ENCODE results near the gene USP5.
"Not testable (repeated sequence)": the region's sequence is repeated elsewhere in the genome, so short reads cannot be mapped to it uniquely, and the experiment has no call there.

USP5 gene

DNA sequence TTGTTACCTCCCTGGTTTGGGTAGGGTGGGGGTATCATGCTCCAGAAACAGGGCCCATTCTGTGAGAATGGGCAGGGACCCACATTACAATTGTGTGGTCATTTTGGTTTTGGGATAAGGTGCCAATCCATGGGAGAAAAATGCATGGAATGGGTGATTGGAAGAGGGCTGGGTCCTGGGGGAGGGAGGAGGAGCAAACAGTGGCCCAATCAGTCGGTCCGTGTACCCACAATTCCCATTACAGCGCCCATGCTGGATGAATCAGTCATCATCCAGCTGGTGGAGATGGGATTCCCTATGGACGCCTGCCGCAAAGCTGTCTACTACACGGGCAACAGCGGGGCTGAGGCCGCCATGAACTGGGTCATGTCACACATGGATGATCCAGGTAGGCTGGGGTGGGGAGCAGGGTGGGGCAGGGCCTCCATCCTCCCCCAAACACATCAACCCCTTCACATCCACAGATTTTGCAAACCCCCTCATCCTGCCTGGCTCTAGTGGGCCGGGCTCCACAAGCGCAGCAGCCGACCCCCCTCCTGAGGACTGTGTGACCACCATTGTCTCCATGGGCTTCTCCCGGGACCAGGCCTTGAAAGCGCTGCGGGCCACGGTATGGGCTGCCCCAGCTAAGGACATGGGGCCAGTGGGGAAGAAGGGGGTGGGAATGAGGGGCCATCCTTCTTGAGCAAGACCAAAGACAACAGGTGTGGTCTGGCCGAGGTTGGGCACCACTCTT lies 11.8 kb downstream of the USP5 start:
- DNase-seq: no peak

DNA sequence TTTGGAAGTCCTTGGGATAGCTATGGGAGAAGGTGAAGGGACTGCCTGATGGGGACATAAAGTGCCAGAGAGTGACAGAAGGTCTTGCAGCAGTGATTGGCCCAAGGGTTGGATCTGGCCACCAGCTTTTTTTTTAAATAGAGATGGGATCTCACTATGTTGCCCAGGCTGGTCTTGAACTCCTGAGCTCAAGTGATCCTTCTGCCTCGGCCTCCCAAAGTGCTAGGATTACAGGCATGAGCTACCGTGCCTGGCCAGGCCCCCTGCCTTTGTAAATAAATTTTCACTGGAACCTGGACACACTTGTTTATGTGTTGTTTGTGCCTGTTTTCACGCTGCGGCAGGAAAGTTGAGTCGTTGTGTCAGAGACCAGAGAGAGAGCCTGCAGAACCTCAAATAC lies 13.4 kb downstream of the USP5 start:
- not testable (repeated sequence) for DNase-seq

DNA sequence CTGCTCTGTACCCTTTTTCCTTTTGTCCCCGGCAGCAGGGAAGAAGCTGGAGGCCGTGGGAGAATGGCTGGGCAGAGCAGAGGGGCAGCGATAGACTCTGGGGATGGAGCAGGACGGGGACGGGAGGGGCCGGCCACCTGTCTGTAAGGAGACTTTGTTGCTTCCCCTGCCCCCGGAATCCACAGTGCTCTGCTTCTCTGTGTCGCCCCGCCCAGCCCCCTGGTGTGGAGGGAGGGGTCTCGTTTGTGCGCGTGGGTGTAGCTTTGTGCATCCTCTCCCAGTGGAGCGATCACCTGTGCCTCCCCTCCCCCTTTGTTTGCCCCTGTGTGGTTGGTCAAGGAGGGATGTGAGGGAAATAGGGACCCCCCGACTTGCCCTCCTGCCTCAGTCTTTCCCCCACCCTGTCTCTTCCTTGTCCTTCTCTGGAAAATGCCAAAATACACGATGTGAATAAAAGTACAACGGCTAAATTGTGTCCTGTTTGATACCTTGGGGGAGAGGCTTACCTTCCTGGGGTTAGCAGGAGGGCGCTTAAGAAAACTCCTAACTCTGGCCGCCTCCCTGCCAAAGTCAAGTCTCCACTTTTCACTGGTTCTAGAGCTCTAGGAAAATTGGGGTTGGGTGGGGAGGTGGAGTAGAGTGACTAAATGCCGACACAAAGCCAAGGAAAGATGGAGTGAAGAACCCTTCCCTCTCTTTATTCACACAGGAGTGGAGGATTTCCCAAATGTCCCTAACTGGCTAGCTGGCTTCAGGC lies 14.4 kb downstream of the USP5 start:
- DNase-seq: no peak

DNA sequence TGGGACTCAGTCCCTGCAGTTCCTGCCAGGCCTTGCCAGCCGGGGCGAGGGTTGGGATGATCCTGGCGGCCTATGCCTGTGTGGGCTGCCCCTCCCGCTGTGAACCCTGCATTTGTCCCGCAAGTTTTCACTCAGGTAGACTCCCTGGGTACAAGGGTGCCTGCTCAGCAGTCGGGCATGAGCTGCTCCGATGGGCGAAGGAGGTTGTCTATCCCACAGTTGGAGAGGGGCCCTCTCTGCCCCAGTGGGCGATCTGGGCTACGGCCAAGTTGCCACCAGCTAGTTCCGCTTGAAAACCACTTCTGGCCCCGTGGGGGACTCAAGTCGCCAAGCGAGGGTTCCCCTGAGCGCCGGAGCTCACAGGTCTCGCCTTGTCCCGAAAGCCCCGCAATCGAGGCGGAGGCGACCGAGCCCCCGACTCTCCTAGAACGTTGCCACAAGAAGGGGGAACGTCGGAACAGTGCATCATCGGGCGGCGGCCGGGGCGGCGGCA lies 15.0 kb downstream of the USP5 start:
- no peak for DNase-seq

DNA sequence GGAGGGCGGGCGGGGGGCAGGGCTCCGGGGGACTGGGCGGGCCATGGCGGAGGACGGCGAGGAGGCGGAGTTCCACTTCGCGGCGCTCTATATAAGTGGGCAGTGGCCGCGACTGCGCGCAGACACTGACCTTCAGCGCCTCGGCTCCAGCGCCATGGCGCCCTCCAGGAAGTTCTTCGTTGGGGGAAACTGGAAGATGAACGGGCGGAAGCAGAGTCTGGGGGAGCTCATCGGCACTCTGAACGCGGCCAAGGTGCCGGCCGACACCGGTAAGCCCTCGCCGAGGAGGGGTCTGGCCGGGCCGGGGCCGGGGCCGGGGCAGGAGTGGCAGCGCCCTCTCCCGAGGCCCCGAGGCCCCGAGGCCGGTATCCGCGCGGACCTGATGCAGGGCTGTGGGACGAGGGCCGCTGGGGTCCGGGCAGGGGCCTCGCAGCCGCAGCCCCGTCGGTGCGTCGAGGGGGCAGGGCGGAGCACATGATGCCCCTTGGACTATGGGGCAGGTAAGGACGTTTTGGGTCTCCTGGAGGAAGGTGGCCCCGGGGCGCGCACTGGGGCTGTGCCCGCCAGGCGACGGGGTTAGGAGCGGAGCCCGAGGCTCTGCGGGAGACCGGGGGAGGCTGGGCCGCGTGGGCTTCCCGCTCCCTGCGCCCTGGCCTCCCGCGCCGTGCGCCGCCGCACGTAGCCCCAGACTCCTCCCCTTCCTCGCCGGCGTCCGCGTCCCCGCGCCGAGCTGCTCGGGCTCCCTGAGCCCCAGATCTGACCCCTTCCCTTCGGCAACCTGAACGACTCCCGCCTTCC lies 15.7 kb downstream of the USP5 start, which contains the start of gene TPI1:
TSS of gene TPI1 (plus strand) at position 119 of the 798 bp plus-strand sequence. CDS start at position 155, 36 bp downstream.
- peak; percentile 81 for DNase-seq

DNA sequence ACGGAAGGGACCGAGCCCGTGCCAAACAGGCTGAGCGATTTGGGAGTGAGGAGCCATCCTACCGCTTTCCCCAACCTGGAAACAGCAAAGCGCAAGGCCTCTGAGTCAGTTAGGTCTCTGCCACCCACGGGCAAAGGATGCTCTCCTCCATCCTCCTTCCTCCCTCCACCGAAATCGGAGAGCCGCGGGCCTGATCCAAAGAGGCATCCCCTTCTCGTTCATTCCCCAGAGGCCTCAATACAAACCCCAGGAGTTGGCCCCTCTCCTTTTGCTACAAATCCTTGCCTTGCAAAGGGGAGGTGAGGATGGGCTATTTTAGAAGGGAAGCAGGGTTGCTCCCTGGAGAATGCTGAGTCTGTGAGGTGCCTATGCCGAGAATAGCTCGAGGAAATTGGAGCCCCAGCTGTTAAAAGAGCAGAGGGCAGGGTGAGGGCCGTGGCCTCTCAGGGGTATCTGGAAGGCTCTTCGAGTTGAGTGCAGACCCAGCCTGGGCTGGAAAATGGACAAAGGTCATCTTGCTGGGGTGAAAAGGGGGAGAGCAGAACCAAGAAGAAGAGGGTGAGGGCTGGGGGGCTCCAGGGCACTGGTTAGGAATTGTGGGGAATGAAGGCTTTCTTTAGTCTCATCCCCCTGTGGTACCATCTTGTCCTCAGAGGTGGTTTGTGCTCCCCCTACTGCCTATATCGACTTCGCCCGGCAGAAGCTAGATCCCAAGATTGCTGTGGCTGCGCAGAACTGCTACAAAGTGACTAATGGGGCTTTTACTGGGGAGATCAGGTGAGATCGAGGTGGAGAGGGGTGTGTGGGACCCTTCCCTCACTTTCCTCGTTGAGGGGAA lies 16.5 kb downstream of the USP5 start:
- DNase-seq: no peak

DNA sequence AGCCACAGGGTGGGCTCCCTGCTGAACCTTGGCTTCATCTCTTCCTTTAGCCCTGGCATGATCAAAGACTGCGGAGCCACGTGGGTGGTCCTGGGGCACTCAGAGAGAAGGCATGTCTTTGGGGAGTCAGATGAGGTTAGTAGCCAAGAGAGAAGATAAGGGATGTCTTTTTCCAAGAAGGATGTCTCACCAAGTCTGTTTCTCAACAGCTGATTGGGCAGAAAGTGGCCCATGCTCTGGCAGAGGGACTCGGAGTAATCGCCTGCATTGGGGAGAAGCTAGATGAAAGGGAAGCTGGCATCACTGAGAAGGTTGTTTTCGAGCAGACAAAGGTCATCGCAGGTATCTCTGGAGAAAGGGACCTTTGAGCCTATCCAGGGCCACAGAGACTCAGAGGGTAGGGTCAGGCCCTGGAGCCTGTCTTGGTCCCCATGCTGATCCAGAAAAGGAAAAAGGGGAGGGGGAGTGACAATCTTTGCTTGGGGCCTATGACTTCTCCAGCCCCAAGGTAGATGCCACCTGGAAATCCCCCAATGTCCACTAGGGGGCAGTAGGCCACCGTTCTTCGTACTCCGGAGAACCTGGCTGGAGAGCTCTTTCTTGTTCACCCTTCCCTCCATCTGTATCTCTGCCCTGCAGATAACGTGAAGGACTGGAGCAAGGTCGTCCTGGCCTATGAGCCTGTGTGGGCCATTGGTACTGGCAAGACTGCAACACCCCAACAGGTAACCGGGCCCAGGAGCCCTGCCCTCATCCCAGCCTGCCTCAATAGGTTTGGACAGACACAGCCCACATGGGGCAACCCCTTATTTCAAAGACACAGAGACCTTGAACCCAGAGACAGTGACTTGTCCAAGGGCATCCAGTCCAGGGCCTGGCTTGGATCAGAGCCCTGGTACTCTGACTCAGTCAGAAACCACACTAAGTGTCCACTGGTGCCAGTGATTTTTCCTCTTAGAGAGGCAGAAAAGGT lies 17.4 kb downstream of the USP5 start:
- DNase-seq: peak; percentile 58

DNA sequence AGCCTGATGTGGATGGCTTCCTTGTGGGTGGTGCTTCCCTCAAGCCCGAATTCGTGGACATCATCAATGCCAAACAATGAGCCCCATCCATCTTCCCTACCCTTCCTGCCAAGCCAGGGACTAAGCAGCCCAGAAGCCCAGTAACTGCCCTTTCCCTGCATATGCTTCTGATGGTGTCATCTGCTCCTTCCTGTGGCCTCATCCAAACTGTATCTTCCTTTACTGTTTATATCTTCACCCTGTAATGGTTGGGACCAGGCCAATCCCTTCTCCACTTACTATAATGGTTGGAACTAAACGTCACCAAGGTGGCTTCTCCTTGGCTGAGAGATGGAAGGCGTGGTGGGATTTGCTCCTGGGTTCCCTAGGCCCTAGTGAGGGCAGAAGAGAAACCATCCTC lies 18.4 kb downstream of the USP5 start:
- DNase-seq: not testable (repeated sequence)

DNA sequence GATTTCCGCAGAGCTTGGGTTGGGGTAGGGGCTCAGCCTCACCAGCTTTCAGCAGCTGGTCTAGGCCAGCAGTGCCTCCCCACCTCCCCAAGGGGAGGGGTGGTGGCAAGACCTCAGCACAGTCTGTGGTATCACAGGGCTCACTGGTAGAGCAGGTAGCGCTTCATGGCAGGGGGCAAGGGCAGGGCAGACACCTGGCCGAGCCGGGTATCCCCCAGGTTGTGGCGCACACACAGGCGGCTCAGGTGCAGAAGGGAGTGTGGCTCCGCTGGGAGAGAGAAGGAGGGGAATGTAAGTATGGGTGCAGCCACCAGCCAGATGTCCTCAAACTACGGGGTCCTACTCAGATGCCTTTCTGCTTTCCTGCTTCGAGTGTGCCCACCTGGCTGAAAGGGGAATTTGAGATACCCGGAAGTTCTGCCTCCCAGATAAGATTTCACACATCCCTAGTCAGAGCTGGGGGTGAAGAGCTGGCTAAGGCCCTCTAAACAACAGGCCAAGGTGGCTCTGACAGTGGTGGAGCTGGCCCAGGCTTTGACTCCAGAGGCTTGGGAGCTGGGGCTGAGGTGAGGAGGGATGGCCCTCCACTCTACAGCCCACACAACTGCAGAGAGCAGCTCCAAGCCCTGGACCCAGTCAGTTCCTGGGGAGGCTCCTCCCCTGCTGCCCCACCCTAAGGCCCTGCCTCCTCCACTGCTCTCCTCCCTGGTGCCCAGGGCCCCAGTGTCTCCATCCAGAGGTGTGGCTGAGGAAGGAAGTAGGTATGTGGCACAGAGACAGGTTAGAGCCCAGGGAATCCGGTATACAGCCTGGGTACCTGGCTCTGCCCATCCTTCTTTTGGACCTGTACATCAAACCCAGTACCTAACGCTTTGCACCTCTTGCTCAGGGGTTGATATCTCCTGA lies 19.4 kb downstream of the USP5 start:
- no peak for DNase-seq

DNA sequence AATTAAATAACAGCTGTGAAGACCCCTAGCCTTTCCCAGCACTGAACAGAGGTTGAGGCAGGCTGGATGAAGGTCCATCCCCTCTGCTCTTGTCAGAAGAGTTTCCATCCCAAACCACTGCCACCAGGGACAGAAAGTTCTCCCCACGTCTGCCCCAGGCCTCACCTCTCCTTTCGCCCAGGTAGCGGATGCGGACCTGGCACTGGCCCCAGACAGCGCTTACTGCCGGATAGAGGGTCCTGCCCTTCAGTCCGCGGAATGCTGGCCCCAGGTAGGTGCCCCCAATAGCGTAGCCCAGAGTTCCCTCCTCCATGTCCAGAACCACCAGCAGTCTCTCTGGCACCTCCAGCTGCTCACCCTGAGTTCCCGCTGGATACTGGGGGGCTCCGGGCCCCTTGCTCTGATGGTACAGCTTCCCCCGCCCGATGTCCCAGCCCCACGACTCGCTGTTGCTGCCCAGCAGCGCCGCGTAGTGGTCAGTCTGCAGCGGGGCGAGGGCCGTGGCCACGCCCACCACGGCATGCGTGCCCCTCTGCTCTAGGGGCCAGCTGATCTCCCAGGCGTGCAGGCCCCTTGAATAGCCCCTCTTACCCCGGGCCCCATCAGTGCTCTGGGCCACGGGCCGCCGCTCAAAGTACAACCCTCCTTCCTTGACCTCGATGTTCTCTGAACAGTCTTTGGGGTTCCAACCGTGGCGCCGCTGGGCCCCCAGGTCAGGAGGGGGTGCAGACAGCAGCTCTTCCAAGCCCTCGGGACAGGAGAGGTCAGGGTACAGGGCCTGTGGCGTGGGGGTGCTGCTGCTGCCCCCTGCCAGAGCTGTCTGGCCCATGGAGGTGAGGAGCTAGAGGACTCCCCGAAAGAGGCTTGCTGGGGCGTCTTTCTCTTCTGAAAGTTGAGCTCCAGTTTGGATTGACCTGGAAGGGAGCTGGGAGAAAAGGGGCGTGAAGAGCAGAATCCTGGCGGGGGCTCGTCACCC lies 20.4 kb downstream of the USP5 start:
- DNase-seq: peak; percentile 88

DNA sequence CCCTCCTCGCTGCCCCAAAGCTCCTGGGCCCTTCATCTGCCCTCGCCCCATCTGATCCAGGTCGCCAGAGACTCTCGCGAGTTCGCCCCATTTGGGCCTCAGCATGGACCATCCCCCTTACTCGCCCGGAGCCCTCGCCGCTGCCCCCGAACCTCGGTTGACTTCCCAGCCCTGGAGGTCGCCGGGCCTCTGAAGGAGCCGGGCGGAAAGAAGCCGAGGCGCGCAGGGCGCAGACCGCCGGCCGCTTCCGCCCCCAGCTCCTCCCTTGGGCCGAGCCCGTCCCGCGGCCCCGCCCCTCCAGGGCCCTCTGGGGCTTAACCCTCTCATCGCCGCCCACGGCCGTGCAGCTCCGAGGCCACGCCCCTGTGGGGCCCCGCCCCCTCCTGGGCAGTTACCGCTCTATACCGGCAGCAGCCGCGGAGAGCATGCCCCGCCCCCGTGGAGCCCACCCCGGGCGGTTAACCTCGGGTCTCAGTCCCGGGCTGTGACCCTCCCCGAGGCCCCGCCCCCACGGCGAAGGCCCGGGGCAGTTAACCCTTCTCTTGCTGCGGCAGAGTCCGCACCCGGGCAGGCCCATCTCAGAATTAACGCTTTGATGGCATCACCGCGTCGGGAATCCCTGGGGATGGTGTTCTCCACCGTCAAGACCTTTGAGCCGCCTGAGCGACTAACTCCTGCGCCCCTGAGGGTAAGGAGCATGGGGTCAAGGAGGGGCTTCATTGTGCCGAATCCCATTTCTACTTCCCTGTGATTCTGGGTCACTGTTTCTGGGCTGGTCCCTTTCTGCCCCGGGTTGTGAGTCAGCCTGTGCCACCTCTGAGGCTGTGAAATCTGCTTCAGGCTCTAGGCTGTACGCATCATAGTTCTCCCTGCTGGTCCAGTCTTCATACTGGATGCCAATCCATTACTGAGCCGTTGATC lies 21.4 kb downstream of the USP5 start, which contains the start of gene SPSB2:
TSS of gene SPSB2 (minus strand) at position 210 of the 921 bp plus-strand sequence. CDS start 402 bp downstream, outside the sequence.
- DNase-seq: peak; percentile 86

DNA sequence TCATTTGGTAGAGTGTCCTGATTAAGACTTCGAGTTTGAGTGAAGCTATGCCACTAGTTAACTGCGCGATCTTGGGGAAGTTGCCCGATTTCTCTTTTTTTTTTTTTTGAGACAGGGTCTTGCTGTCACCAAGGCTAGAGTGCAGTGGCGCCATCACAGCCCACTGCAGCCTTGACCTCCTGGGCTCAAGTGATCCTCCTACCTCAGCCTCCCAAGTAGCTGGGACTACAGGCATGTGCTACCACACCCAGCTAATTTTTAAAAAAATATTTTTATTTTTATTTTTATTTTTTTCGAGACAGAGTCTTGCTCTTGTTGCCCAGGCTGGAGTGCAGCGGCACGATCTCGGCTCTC lies 22.0 kb downstream of the USP5 start:
- not testable (repeated sequence) for DNase-seq

DNA sequence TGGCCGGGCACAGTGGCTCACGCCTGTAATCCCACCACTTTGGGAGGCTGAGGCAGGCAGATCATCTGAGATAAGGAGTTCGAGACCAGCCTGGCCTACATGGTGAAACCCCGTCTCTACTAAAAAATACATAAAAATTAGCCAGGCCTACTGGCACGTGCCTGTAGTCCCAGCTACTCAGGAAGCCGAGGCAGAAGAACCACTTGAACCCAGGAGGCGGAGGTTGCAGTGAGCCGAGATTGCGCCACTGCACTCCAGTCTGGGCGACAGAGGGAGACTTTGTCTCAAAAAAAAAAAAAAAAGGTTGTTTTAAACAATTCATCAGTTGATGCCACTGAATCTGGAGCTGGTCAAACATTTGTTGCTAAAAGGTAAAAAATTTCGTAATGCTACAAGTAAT lies 27.9 kb downstream of the USP5 start:
- DNase-seq: not testable (repeated sequence)

DNA sequence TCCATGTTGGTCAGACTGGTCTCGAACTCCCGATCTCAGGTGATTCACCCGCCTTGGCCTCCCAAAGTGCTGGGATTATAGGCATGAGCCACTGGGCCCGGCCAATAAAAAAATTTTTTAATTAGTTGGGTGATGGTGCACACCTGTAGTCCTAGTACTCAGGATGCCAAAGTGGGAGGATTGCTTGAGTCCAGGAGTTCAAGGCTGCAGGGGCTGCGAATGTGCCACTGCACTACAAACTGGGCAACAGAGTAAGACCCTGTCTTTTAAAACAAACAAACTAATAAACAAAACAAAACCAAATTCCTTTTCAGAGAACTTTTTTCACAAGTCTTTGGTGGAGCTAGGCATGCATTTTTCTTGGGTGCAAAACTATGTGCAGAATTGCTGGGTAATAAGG lies 31.3 kb downstream of the USP5 start:
- DNase-seq: no peak

DNA sequence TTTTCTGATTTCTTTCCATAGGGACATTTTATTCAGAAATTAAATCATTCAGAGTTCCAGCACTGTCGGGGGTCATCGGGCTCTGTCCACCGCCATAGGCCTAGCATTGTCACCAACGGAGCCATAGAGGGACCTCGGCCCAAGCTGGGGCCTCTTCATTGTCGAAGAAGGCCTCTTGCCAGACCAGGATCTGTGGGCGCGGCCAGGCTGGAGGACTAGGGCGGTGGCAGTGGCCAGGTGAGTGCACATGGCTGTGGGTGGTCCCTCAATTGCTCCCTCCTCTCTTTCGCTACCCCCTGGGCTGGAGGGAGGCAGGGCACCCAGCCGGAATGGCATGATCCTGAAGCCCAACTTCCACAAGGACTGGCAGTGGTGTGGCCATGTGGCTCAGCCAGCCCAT lies 31.7 kb downstream of the USP5 start:
- DNase-seq: no peak

DNA sequence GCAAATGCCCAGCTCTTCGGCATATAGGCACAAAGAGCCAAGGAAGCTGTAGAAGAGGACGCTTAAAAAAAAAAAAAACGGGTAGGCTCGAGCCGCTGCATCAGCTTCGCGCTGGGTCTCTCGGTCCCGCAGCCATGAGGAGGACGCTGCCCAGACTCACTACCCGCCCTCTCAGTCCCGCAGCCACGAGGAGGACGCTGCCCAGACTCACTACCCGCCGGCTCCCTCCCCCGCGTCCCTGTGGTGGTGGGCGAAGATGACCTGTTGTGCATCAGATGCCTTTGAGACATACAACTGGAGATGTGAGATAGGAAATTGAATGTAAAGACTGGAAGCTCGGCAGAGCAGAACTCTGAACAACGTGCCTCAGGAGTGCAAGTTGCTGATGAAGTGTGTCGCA lies 32.6 kb downstream of the USP5 start:
- no peak for DNase-seq
